ENCODE measurements around the gene PRR15. TPM values are rescaled to one million over a fixed set of nuclear protein-coding genes. Genes with fewer than 3 reads are reported as not detected.

PRR15 gene
- total RNA-seq, 1 experiment from 2014 or later, result 2.9 TPM

GRCh38 chr7:29572558-29572957 is 8.9 kb downstream of the PRR15 start:
- TF ChIP-seq SP1 (IDR thresholded peaks at IDR 0.05; ENCODE audit: low read depth) (no peak), REST (IDR thresholded peaks at IDR 0.05; ENCODE audit: low read depth) (no peak), SRF (IDR thresholded peaks at IDR 0.05; ENCODE audit: low read depth) (no peak), EGR1 (IDR thresholded peaks at IDR 0.05; ENCODE audit: low read depth) (no peak), JUND (IDR thresholded peaks at IDR 0.05) (no peak), EZH2 (IDR thresholded peaks at IDR 0.05) (no peak), EZH2phosphoT487 (IDR thresholded peaks at IDR 0.05; ENCODE audit: borderline replicate concordance) (no peak), POLR2A (IDR thresholded peaks at IDR 0.05; ENCODE audit: borderline replicate concordance, extremely low read depth, insufficient read depth, insufficient read length) (no peak), POLR2AphosphoS5 (IDR thresholded peaks at IDR 0.05; ENCODE audit: low read depth, low read length) (no peak), FOSL1 (IDR thresholded peaks at IDR 0.05; ENCODE audit: low read depth) (no peak)
- Histone ChIP-seq H3K27me3 (ENCODE audit: insufficient read depth, low read length) (no peaks in the 10 kb centered on the region), H3K9ac (ENCODE audit: low read length) (no peak overlapping the region), H3K79me2 (ENCODE audit: insufficient read depth, low read length) (no peaks in the 10 kb centered on the region), H3K27ac (ENCODE audit: low read depth, low read length) (no peak overlapping the region), H3K9me3 (ENCODE audit: control insufficient read depth in 1 of 2, insufficient read depth in 1 of 2, low read depth in 1 of 2, low read length in 2 of 2) (no peaks in the 10 kb centered on the region; a peak in 1 of 4 replicates), H4K20me1 (ENCODE audit: insufficient read depth) (no peaks in the 10 kb centered on the region), H3K9me2 (ENCODE audit: insufficient read depth) (no peaks in the 10 kb centered on the region), H3K4me1 (ENCODE audit: control insufficient read depth in 1 of 2, insufficient read depth in 2 of 2, low read length in 2 of 2) (peaks cover 0 to 5% of the 10 kb centered on the region in 2 experiments; a peak in 2 of 4 replicates), H3K4me2 (ENCODE audit: low read length) (no peak overlapping the region), H3K36me3 (ENCODE audit: control insufficient read depth in 1 of 2, insufficient read depth in 2 of 2, low read length in 2 of 2) (no peaks in the 10 kb centered on the region), H2AFZ (ENCODE audit: low read depth, low read length, poor library complexity, severe bottlenecking) (no peak overlapping the region), H3K4me3 (replicated peaks in 1 of 2; ENCODE audit: low read depth in 1 of 2, low read length in 2 of 2) (no peak overlapping the region)
- RAD21 ChIA-PET (ENCODE audit: low non-redundant PET in 1 of 2, low total read pairs in 2 of 2, uncharacterized antibody in 2 of 2, unreplicated experiment in 2 of 2), result no interaction called here
- ATAC-seq, result no peak
- intact Hi-C loops (cut with micrococcal nuclease), result no loop called here
- POLR2A ChIA-PET, result no interaction called here
- no peak for DNase-seq (ENCODE audit: low read depth, low spot score)
- CTCF ChIA-PET, result no interaction called here
- BruUV-seq (replicated peaks), result no TSS peak
